VCaP (cell line): ENCODE measurements around the gene LUZP2.
A peak's percentile ranks its signal among the peaks of the same experiment; 100 is the strongest.

Source experiments
- H3K27ac ChIP-seq: fragments of 450-650 bp; 2 replicates; pipeline ENCODE4 v1.5.1; 2017
- TF ChIP-seq, protein P1 (sequence below): fragments of 450-650 bp; conservative IDR thresholded peaks from 2 replicates; pipeline ENCODE4 v1.5.1; 2017; ENCODE audit warnings: mild to moderate bottlenecking, moderate library complexity

LUZP2 gene

DNA sequence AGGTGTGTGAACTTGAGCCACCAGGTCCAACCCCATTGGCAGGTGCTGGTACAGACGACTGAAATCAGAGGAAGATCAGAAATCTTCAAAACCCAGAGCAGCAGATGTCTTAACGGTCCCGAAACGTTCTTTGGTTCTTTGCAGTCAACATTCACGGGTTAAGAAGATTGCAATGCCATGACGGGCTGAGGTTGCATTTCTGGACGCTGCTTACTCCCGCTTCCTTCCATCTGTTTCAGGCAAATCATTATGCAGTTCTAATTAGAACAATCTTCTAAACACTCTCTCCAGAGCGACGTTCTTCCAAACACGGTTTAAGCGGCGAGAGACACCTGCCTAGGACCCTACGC is 492 bp upstream of the LUZP2 start:
- H3K27ac ChIP-seq, result peak overlapping the region; percentile 68
- TF ChIP-seq, protein P1, sequence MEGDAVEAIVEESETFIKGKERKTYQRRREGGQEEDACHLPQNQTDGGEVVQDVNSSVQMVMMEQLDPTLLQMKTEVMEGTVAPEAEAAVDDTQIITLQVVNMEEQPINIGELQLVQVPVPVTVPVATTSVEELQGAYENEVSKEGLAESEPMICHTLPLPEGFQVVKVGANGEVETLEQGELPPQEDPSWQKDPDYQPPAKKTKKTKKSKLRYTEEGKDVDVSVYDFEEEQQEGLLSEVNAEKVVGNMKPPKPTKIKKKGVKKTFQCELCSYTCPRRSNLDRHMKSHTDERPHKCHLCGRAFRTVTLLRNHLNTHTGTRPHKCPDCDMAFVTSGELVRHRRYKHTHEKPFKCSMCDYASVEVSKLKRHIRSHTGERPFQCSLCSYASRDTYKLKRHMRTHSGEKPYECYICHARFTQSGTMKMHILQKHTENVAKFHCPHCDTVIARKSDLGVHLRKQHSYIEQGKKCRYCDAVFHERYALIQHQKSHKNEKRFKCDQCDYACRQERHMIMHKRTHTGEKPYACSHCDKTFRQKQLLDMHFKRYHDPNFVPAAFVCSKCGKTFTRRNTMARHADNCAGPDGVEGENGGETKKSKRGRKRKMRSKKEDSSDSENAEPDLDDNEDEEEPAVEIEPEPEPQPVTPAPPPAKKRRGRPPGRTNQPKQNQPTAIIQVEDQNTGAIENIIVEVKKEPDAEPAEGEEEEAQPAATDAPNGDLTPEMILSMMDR, result no peak

DNA sequence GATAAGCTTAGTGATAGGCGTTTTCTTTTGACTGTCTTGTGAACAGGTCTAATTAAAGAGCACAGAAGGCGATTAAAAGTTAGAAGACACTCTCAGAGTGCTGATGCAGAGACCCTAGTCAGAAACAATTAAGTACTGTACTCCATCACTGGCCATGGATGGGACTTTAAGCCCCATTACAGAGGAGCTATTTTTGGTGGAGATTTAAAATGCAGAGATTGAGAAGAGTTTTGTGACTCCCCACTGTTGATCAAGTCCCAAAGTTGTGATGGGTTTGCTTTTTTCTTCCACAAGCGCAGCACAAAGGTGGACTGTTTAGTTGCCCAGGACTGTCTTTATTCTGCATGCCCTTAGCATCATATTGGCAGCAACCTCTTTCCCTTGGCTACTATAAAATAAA is 978 bp downstream of the LUZP2 start:
- peak overlapping the region; percentile 68 for H3K27ac ChIP-seq
- TF ChIP-seq, protein P1, result no peak

DNA sequence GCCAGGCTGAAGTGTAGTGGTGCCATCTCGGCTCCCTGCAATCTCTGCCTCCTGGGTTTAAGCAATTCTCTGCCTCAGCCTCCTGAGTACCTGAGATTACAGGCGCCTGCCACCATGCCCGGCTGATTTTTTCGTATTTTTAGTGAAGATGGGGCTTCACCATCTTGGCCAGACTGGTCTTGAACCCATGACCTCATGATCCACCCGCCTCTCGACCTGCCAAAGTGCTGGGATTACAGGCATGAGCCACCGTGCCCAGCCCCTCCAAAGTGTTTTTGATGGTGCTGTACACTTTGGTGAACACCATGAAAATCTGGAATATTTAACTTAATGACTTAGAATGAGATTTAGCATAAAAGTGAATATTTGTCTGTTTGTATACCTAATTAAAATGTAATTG is 5.6 kb downstream of the LUZP2 start:
- TF ChIP-seq, protein P1, result no peak
- H3K27ac ChIP-seq, result no peak overlapping the region

DNA sequence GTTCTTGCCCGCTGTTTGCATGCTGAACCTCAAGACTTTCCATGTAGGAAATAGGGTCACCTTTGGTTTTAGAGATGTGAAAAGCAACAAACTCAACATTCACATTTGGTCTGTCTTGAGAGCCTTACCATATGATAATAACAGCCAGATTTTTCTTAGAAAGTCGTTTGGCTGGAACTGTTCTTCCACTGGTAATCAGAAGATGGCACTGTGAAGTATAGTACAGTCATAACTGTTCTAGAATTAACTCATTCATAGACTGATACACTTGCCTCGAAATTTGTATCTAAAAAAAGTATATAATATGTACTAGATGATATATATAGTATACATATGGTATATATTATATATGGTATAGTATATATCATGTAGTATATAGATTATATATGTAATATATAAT is 12.3 kb downstream of the LUZP2 start:
- H3K27ac ChIP-seq, result no peak overlapping the region
- TF ChIP-seq, protein P1, result peak; percentile 68

DNA sequence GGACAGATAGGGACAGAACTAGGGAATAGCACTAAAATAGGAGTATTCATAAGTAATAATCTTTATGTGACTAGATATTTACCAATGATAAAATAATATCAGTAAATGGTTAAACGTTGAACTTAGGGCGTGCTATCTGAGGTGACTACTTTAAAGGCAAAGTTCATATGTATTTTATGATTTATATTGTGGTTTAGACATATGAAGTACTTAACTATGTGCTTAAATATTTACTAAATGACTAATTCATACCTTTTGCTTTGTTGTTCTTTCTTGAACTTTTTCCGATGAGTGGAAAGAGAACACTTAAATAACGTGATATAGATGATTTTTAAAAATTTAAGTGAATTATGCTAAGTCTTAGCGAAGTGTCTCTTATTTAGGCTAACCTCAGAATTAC is 14.7 kb downstream of the LUZP2 start:
- TF ChIP-seq, protein P1, result no peak
- H3K27ac ChIP-seq, result no peak overlapping the region

DNA sequence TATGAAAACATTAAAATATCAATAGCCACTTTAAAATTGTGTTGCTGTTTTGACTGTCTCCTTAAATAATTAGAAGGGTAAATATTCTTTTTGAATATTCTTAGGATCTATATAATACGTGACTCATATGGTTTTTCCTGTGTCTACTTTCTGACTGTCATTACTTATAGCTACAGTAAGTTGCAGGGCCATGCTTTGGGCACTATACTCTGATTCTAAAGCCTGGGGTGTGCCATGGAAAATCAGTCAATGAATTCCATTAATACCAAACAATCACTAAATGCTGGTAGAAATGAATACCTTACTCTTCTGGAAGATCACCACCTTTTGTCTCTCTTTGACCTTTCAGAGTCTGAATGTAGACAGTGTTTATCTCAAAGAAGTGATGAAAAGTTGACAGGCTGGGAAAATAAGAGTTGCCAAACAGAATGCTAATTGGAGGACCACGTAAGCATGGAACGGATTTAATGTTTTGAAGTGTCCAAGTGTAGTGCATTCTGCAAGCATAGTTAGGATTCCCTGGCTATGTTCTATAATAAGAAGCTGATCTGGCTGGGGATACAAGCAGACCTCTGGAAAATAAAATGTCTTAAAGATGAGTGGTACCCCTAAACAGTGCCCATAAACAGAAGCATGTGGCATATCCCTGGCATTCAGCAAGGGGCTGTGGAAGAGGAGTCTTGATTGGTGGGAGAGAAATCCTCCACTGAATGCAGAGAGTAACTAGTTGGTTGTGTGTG is 16.8 kb downstream of the LUZP2 start:
- no peak overlapping the region for H3K27ac ChIP-seq
- TF ChIP-seq, protein P1, result no peak

DNA sequence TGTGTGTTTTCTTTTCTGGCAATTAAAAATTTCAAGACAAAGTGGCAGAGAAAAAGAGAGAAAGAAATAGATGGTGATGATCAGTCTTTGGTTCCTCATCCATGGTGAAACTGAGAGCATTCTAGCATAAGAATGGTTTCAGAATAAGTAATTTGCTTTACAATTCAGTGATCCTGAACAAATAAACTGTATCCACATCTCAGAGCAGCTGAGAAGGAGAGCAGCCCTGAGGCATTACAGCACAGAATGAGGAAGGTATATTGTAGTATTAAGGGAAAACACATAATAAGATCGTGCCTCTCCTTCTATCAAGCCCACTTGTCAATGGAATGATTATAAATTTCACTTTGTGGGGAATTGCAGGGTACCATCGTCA is 17.4 kb downstream of the LUZP2 start:
- H3K27ac ChIP-seq, result no peak overlapping the region
- TF ChIP-seq, protein P1, result no peak
